GM12801 (cell line): ENCODE data around the gene NANOS1.

Experiments used
- TF ChIP-seq, protein P1 (sequence below): IDR thresholded peaks from one replicate; pipeline ENCODE4 v1.5.1; 2011; ENCODE audit warnings: control low read depth; ENCODE audit not compliant: insufficient read length; ENCODE audit errors: extremely low read depth

Gene NANOS1

DNA sequence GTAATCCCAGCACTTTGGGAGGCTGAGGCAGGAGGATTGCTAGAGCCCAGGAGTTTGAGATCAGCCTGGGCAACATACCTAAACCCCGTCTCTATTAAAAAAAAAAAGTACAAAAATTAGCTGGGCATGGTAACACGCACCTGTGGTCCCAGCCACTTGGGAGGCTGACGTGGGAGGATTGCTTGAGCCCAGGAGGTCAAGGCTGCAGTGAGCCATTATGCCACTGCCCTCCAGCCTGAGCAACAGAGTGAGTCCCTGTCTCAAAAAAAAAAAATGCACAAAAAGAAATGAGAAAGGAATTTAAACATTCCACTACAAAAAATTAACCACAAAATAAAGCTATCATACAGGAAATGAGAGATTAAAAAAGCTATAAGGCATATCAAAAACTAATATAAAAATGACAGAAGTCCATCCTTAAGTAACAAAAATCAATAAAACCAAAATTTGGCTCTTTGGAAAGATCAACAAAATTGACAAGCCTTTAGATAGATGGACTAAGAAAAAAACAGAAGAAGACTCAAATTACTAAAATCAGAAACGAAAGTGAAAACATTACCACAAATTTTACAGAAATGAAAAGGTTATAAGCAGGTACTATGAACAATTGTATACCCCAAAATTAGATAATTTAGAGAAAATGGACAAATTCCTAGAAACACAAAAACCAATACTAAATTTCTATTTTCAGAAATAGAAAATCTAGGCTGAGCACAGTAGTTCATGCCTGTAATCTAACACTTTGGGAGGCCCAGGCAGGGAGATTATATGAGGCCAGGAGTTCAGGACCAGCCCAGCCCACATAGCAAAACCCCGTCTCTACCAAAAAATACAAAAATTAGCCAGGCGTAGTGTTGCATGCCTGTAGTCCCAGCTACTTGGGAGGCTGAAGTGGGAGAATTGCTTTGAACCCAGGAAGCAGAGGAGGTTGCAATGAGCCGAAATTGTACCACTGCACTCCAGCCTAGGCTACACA, 42.4 kb upstream of the NANOS1 start:
- TF ChIP-seq, protein P1, sequence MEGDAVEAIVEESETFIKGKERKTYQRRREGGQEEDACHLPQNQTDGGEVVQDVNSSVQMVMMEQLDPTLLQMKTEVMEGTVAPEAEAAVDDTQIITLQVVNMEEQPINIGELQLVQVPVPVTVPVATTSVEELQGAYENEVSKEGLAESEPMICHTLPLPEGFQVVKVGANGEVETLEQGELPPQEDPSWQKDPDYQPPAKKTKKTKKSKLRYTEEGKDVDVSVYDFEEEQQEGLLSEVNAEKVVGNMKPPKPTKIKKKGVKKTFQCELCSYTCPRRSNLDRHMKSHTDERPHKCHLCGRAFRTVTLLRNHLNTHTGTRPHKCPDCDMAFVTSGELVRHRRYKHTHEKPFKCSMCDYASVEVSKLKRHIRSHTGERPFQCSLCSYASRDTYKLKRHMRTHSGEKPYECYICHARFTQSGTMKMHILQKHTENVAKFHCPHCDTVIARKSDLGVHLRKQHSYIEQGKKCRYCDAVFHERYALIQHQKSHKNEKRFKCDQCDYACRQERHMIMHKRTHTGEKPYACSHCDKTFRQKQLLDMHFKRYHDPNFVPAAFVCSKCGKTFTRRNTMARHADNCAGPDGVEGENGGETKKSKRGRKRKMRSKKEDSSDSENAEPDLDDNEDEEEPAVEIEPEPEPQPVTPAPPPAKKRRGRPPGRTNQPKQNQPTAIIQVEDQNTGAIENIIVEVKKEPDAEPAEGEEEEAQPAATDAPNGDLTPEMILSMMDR = no peak

DNA sequence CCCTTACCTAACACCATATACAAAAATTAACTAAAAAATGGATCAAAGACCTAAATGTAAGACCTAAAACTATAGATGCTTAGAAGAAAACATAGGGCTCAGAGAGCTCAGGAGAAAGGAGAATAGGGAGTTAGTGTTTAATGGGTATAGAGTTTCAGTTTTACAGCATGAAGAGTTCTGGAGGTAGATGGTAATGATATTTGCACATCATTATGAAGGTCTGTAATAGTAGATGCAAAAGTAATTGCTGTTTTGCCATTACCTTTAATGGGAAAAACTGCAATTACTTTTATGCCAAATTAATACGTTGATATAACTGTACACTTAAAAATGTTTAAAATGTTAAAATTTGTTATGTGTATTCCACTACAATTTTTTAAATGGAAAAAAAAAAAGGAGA, 39.2 kb upstream of the NANOS1 start:
- TF ChIP-seq, protein P1 = no peak

DNA sequence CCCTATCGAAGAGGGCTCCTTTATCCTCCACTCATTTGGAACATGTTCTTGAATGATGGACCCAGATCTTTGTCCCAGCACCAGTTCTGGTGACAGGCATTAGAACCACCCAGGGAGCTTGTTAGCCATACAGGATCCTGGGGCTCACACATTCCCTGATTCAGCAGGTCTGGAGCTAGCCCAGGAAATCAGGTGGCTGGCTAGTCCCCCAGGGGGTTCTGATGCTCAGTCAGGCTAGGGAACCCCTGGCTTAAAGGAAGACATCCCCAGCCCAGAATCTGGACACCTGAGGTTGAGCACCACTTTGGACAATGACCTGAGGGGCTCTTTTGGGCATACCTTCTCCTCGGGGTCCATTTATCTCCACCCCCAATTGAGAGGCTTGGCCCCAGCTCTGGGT, 37.0 kb upstream of the NANOS1 start:
- TF ChIP-seq, protein P1 = no peak

DNA sequence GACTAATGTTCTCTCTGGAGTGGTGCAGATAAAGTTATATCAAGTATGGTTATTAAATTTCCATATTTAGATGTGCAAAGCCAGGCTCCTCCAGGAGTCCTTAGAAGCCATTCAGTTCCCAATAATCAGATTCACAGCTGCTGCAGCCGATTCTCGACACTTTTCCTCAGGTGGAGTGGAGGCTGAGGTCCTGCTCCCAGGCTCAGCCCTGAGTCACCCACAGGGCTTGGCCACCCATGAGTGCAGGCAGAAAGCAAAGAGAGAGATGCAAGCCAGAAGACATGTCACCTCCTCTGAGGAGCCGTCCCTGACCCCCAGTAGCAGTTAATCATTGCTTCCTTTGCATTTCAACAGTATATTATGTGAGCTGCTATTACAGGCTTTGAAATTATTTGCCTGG, 36.3 kb upstream of the NANOS1 start:
- TF ChIP-seq, protein P1 = no peak

DNA sequence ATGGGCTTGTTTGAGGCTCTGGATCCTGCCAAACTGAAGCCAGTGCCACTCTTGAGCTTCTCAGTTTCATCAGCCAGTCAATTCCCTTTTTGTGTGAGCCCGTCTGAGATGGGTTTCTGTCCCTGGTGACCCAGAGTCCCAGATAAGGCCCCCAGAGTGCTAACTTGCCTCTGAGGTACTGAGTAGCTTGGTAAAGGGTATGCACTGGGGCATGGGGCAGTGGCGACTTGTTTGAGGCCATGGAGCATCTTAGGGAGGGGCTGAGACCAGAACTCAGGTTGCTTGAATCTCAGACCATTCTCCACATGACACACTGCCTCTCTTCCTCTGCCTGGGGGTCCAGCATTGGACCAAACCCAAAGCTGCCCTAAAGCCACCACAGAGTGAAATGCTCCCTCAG, 35.2 kb upstream of the NANOS1 start:
- TF ChIP-seq, protein P1 = no peak

DNA sequence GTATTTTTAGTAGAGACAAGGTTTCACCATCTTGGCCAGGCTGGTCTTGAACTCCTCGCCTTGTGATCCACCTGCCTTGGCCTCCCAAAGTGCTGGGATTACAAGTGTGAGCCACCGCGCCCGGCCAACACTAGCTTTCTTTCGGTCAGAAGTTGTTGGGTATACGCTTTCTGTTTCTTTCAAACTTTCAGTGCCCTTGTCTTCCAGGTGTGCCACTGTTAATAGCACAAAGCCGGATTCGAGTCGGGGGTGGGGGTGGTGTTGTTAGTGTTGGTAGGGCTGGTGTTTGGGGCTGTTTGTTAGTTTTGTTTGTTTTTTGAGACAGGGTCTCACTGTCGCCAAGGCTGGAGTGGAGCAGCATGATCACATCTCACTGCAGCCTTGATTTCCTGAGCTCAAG, 33.8 kb upstream of the NANOS1 start:
- TF ChIP-seq, protein P1 = no peak

DNA sequence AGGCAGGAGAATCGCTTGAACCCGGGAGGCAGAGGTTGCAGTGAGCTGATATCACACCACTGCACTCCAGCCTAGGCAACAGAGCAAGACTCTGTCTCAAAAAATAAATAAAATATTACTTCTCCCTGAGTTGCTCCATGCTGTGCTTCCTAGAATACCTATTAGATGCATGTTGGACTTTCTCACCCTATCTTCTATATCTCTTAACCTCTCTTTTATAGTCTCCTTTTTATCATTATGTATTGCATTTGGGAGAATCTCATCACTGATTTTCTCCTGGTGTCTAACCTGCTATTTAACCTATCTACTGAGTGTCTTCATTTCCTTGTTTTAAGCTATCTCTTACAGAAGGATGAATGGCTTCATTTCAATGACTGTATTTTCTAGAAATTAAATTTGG, 32.1 kb upstream of the NANOS1 start:
- TF ChIP-seq, protein P1 = no peak
